GM18507 (cell line): Measurements from ENCODE around the gene MPZL3.

Experiments used
- DNase-seq: peaks from one replicate; pipeline ENCODE4 v3.0.0; 2011; ENCODE audit warnings: low read depth; ENCODE audit not compliant: insufficient read length; ENCODE audit errors: extremely low spot score
- FAIRE-seq: peaks from 2 replicates; lab custom pipeline; 2011; peaks lifted over from hg19 to GRCh38; lab: Jason Lieb, UNC

Gene MPZL3, protein sequence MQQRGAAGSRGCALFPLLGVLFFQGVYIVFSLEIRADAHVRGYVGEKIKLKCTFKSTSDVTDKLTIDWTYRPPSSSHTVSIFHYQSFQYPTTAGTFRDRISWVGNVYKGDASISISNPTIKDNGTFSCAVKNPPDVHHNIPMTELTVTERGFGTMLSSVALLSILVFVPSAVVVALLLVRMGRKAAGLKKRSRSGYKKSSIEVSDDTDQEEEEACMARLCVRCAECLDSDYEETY

GRCh38 chr11:118251858-118252652 lies at the start of gene MPZL3:
MPZL3 (minus strand) TSS chr11:118252365; CDS start chr11:118252294, 71 bp downstream.
- DNase-seq (peak; percentile 75), FAIRE-seq (peak; percentile 96)

DNA sequence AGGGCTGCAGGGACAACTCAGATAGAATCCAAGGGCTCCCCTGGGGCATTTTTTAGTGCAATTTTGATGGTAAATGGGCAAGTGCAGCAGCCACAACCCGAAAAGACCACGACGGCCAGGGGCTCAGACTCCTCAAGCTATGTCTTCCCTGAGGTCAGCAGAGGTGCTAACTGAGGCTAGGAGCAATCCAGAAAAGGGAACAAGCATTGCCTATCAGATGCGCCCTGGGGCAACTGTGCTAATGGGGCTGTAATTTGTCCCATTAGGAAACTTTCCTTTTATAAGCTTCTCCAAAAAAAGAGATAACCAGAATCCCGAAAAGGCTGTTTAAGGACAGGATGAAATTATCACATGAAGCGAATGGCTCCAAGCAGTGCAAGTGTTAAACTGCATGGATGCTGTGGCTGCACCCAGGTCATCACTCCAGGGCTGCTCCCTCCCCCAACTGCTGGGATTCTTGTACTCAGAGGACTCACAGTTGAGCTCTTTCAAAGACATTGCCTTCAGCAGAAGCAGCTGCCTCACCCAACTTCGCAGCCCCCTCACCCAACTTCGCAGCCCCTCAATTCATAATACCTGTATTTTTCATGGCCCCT lies 49.5 kb upstream of the MPZL3 start:
- DNase-seq (no peak), FAIRE-seq (no peak)

DNA sequence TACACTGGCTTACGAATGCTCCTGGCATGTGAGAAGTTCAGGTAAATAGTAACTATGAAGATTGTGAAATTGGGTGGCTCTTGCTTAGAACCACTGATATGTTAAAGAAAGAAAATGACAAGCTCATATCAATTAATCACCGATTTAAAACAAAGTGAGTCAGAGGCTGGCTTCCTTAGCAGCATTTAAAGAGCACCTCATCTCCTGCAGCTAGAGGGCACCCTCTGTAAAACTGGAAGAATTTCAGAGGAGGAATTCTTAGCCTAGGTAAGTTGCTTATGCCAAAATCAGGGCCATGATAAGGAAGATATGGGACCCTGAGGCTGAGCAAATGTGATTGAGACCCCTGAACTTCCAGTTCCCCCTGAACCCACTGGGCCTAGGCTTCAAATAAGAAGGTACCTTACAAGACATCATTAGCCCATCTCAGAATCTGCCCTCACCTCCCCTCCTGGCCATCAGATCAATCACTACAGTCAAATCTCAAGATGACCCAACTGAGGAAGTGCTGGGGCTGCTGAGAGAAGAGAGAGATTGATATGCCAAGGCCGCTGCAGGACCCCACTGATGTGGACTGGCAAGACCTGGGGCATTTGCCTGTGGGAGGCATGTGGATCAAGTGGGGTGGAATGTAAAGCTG lies 43.8 kb upstream of the MPZL3 start:
- FAIRE-seq (peak; percentile 63), DNase-seq (no peak)

- DNase-seq, result no peak
- FAIRE-seq, result no peak
Measured at GRCh38 chr11:118295199-118295598, 43.0 kb upstream of the MPZL3 start.

DNA sequence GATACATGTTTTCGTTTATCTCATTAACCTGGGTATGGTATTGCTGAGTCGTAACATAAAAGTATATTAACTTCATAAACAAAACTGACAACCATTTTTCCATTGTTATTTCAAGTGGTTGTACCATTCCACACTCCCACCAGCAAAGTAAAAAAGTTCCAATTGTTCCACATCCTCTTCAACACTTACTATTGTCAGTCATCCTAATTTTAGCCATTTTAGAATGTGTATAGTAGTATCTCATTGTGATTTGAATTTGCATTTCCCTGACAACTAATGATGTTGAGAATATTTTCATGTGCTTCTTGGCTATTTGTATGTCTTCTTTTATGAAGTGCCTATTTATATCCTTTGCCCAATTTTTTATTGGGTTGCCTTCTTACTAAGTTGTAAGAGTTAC lies 41.9 kb upstream of the MPZL3 start:
- no peak for DNase-seq
- no peak for FAIRE-seq

DNA sequence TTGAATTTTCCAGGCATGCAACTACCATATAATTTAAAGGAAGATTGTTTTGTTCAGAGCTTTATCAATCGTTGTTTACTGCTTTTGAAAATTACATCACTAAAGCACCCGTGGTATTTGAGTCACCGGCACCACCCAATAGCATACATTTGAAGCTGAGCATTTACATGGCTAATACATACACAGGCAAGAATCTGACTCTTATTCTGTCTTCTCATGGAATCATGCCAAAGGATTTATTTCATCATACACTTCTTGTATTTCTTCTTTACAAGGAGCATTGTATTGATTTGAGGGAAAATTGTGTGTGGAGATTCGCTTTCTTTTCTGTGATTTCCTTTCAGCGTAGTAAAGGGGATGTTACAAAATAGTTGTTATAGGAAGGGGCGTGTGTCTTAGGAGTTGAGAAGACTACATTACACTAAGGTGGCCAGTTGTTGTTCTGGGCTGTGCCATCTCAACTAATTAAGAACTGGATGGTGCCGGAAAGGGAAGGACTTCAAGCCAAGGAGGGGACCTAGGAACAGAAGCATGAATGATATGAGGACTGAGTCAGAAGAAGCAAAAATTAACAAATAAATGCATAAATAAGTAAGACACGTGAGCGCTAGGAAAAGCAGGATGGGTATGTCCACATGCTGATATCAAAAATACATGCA lies 39.4 kb upstream of the MPZL3 start:
- DNase-seq, result no peak
- no peak for FAIRE-seq

- DNase-seq (no peak), FAIRE-seq (peak; percentile 74)
Measured at GRCh38 chr11:118290923-118291322, 38.8 kb upstream of the MPZL3 start.

DNA sequence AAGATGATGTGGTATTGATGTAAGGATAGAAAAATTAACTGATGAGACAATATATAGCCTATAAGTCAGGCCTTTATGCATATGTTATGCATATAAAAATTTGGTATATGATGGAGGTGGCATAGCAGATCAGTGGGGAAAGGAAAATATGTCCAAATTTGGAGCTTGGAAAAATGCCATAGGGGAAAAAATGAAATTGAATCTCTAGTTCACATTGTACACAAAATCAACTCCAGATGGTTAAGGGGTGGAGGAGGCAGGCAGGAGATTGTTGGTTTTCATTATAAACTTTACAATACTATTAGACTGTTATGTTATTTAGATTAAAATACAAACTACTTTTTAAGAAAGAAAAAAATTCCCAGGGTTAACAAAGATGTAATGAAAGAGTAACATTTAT lies 37.2 kb upstream of the MPZL3 start:
- no peak for DNase-seq
- no peak for FAIRE-seq

GRCh38 chr11:118287006-118287405 lies 34.8 kb upstream of the MPZL3 start:
- DNase-seq, result no peak
- FAIRE-seq, result no peak

DNA sequence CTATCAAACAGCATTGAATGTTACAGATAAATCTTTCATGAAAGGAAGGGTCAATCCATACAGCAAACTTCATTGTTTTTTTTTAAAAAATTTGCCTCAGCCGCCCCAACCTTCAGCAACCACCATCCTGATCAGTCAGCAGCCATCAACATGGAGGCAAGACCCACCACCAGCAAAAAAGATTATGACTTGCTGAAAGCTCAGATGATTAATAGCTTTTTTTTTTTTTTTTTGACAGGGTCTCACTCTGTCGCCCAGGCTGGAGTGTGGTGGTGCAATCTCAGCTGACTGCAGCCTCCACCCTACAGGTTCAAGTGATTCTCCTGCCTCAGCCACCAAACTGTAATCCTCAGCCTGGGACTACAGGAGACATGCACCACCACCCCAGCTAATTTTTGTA lies 34.4 kb upstream of the MPZL3 start:
- DNase-seq, result no peak
- FAIRE-seq, result no peak

DNA sequence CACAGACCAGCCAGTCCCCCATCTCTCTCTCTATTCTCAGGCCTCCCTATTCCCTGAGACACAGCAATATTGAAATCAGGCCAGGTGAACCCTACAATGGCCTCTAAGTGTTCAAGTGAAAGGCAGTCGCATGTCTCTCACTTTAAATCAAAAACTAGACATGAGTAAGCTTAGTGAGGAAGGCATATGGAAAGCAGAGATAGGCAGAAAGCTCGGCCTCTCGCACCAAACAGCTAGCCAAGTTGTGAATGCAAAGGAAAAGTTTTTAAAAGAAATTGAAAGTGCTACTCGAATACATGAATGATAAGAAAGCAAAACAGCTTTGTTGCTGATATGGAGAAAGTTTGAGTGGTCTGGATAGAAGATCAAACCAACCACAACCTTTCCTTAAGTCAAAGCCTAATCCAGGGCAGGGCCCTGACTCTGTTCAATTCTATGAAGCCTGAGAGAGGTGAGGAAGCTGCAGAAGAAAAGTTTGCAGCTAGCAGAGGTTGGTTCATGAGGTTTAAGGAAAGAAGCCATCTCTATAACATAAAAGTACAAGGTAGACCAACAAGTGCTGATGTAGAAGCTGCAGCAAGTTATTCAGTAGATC lies 31.7 kb upstream of the MPZL3 start:
- FAIRE-seq, result no peak
- DNase-seq, result no peak

GRCh38 chr11:118283037-118283636 lies 31.0 kb upstream of the MPZL3 start:
- DNase-seq, result no peak
- no peak for FAIRE-seq

GRCh38 chr11:118282606-118283005 lies 30.4 kb upstream of the MPZL3 start:
- FAIRE-seq, result no peak
- DNase-seq, result no peak

DNA sequence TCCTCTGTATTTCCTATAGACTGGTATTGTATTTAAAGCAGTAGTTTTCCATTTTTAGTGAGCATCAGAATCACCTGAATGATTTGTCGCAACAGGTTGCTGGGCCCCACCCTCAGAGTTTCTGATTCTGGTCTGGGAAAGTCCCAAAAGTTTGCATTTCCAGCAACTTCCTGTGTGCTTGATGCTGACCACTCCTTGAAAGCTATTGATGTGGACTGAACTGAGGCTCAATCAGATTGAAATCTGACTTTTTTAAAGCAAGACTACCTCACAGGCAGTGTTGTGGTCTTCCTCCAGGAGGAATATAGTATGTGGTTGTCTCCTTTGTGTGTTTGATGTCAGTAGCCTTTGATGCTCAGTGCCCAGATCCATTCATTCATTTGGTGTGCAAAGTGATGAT lies 29.1 kb upstream of the MPZL3 start:
- DNase-seq (no peak), FAIRE-seq (peak; percentile 57)

DNA sequence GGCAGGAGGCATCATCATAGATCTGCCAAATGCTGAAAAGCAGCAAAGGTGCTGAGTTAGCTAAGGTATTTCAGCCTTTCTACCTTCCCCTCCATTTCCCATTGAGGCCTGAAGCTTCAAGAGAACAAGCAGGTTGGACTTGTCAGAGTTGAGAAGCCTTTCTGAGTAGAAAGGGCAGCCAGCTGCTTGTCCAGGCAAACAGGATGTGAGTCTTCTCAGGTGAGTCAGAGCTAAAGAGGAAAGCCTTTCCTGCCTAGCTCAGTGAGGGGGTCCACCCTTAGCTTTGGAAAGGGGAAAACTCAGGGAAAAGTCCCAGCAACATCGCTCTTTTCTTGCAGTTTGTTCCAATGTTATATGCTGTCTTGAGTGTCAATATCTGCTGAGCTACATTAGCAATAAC lies 25.1 kb upstream of the MPZL3 start:
- DNase-seq (peak; percentile 18), FAIRE-seq (peak; percentile 75)

- no peak for DNase-seq
- FAIRE-seq, result no peak
Measured at GRCh38 chr11:118276422-118276821, 24.3 kb upstream of the MPZL3 start.

GRCh38 chr11:118275176-118275575 lies 23.0 kb upstream of the MPZL3 start:
- FAIRE-seq, result no peak
- DNase-seq, result no peak

DNA sequence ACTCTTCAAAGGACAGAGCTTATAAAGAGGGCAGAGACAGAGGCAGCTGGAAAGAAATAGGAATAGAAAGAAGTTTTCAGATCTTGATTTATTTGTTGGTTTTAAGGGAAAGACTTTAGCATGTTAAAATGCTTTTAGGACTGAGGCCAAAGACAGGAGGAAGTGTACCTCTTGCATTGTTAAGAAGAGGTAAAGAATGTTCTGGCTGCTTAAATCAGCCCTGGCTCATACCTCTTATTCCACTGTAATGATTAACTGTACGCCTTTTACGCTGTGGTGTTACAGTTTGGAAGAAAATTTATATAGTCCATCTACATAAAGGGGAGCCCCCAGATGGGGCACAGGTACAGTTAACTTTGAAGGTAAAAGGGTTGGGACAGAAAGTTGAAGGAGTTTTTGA lies 22.0 kb upstream of the MPZL3 start:
- DNase-seq (no peak), FAIRE-seq (no peak)

- DNase-seq (no peak), FAIRE-seq (no peak)
Measured at GRCh38 chr11:118272001-118272400, 19.8 kb upstream of the MPZL3 start.
